SU-DHL-6 (cell line): ENCODE measurements around the gene RUNX2.

Source experiments
- CTCF ChIP-seq: fragments of 200-600 bp; sonication (generic); IDR thresholded peaks from one replicate; pipeline ENCODE4 v1.5.1; 2017; ENCODE audit warnings: antibody characterized with exemption, mild to moderate bottlenecking, low read length, moderate library complexity; ENCODE audit not compliant: insufficient read depth, poor library complexity, severe bottlenecking
- EZH2phosphoT487 ChIP-seq: fragments of 200-600 bp; sonication (generic), shearing (Covaris generic); conservative IDR thresholded peaks from 2 replicates; pipeline ENCODE4 v1.6.1; 2018; ENCODE audit warnings: mild to moderate bottlenecking, antibody characterized with exemption, low read length, moderate library complexity, mixed read lengths

- TF ChIP-seq CTCF: no peak
- no peak for TF ChIP-seq EZH2phosphoT487
Measured at GRCh38 chr6:45420083-45420908, 92.2 kb downstream of the RUNX2 start.
